Lower leg skin (tissue), 4 donors: ENCODE data around the gene LMF1. TPM values are rescaled to one million over a fixed set of nuclear protein-coding genes. Genes with fewer than 3 reads are reported as not detected.

ENCODE experiments used
- DNase-seq, 2 donors: peaks; one replicate each; pipeline ENCODE4 v3.0.0-alpha.2; 2019; ENCODE audit warnings: low spot score in 2 of 2
- H3K4me3 ChIP-seq: fragments of 200-600 bp; sonication (generic); 2 replicates; pipeline ENCODE4 v1.5.1; 2017; ENCODE audit warnings: mild to moderate bottlenecking, low read depth; ENCODE audit not compliant: poor library complexity, severe bottlenecking
- CTCF ChIP-seq, 3 donors: fragments of 450-650 bp; IDR thresholded peaks; one replicate each; pipeline ENCODE4 v1.5.1; 2016; ENCODE audit warnings: antibody characterized with exemption in 3 of 3, mild to moderate bottlenecking in 3 of 3, moderate library complexity in 2 of 3
- POLR2A ChIP-seq, 2 donors: fragments of 450-650 bp; IDR thresholded peaks; one replicate each; pipeline ENCODE4 v1.6.1; 2016 to 2017; ENCODE audit warnings: antibody characterized with exemption in 2 of 2, mild to moderate bottlenecking in 1 of 2, moderate library complexity in 1 of 2
- WGBS, 2 donors: methylation state at CpG; one replicate each; pipeline ENCODE4 v1.1.5; 2018; 5-methylcytosine and 5-hydroxymethylcytosine counted together
- intact Hi-C: fragments of 100-400 bp; cut with DNase I; formaldehyde crosslinking; loops from one replicate; pipeline ENCODE4 v1.15.0; 2023; ENCODE audit warnings: low total_unique reads
- total RNA-seq, 4 donors: library from RNA; depleted of rRNA; stranded (reverse); fragments of >200 nt; gene quantifications; one replicate each; pipeline ENCODE4 v1.1.0, GENCODE V29; 2016

Gene LMF1
- total RNA-seq, 4 donors from 2014 or later = 31.3 to 68.3 (median 50.3) TPM

GRCh38 chr16:971582-971905, 760 bp upstream of the LMF1 start:
- intact Hi-C loops = no loop called here
- DNase-seq = no peak
- TF ChIP-seq CTCF (IDR thresholded peaks at IDR 0.05) = no peak
- TF ChIP-seq POLR2A (IDR thresholded peaks at IDR 0.05) = no peak
- no peak overlapping the region for H3K4me3 ChIP-seq
- WGBS, 2 donors = 91 to 95% methylated on average over 5 of the region's 5 CpGs

- 0 to 1% methylated on average over 17 to 20 of the region's 42 CpGs for WGBS, 2 donors
- DNase-seq = no peak
- no peak for TF ChIP-seq CTCF (IDR thresholded peaks at IDR 0.05)
- TF ChIP-seq POLR2A (IDR thresholded peaks at IDR 0.05) = no peak
- H3K4me3 ChIP-seq = peak overlapping the region; percentile 88
- intact Hi-C loops = no loop called here
Observed at GRCh38 chr16:970386-970765, 408 bp downstream of the LMF1 start.

- no peak for TF ChIP-seq CTCF (IDR thresholded peaks at IDR 0.05)
- 51 to 72% methylated on average over 25 to 47 of the region's 55 CpGs for WGBS, 2 donors
- H3K4me3 ChIP-seq = peak overlapping the region; percentile 88
- intact Hi-C loops = no loop called here
- no peak for DNase-seq
Observed at GRCh38 chr16:969508-970385, 1.0 kb downstream of the LMF1 start.

- no peak overlapping the region for H3K4me3 ChIP-seq
- DNase-seq = no peak
- TF ChIP-seq POLR2A (IDR thresholded peaks at IDR 0.05) (no peak), CTCF (IDR thresholded peaks at IDR 0.05) (no peak)
- WGBS, 2 donors = 70 to 72% methylated on average over 8 of the region's 8 CpGs
- intact Hi-C loops = no loop called here
Observed at GRCh38 chr16:968620-969019, 2.2 kb downstream of the LMF1 start.

GRCh38 chr16:967546-968295, 3.1 kb downstream of the LMF1 start:
- no peak for TF ChIP-seq POLR2A (IDR thresholded peaks at IDR 0.05)
- no peak for TF ChIP-seq CTCF (IDR thresholded peaks at IDR 0.05)
- no peak for DNase-seq
- H3K4me3 ChIP-seq = no peak overlapping the region
- intact Hi-C loops = no loop called here
- 64 to 72% methylated on average over 40 to 41 of the region's 41 CpGs for WGBS, 2 donors
